MCF 10A (cell line): Measurements from ENCODE around the gene ZNF574. TPM values are rescaled to one million over a fixed set of nuclear protein-coding genes. Genes with fewer than 3 reads are reported as not detected.

Experiments used
- BruUV-seq: library from RNA; stranded (reverse); fragments of 400-500 nt; replicated peaks from 2 replicates; lab custom pipeline; 2021; lab: Mats Ljungman, UMichigan
- CTCF ChIA-PET: fragments of 300-600 bp; sonication (Branson Sonifier 250); formaldehyde crosslinking; extraction: SDS; loops from one replicate; lab custom pipeline; 2021; ENCODE audit warnings: antibody characterized with exemption, inconsistent platforms; lab: Yijun Ruan, JAX
- POLR2A ChIA-PET: fragments of 300-600, 350-650 bp; sonication (Branson Sonifier 250); formaldehyde crosslinking; extraction: SDS; loops from one replicate; lab custom pipeline; 2020; ENCODE audit warnings: antibody characterized with exemption, inconsistent platforms; lab: Yijun Ruan, JAX
- DNase-seq: peaks from one replicate; pipeline ENCODE4 v3.0.0-alpha.2; 2018; ENCODE audit not compliant: unreplicated experiment
- H3K27ac Mint-ChIP-seq: one replicate; pipeline ENCODE4 v1.8.0; 2022; ENCODE audit warnings: mild to moderate bottlenecking, low read depth, mixed read lengths; ENCODE audit not compliant: unreplicated experiment
- H3K27me3 Mint-ChIP-seq: one replicate; pipeline ENCODE4 v1.8.0; 2022; ENCODE audit warnings: mixed read lengths; ENCODE audit not compliant: insufficient read depth, unreplicated experiment
- H3K36me3 Mint-ChIP-seq: one replicate; pipeline ENCODE4 v1.8.0; 2022; ENCODE audit warnings: mild to moderate bottlenecking, moderate library complexity, mixed read lengths; ENCODE audit not compliant: insufficient read depth, unreplicated experiment
- H3K4me1 Mint-ChIP-seq: one replicate; pipeline ENCODE4 v1.8.0; 2022; ENCODE audit warnings: mixed read lengths; ENCODE audit not compliant: insufficient read depth, unreplicated experiment
- H3K4me3 Mint-ChIP-seq: one replicate; pipeline ENCODE4 v1.8.0; 2022; ENCODE audit warnings: mild to moderate bottlenecking, moderate library complexity, mixed read lengths; ENCODE audit not compliant: unreplicated experiment
- H3K9me3 Mint-ChIP-seq: one replicate; pipeline ENCODE4 v1.8.0; 2022; ENCODE audit warnings: mixed read lengths; ENCODE audit not compliant: unreplicated experiment
- CTCF ChIP-seq: fragments of 200-600 bp; IDR thresholded peaks from one replicate; pipeline ENCODE4 v1.8.0; 2022; ENCODE audit warnings: antibody characterized with exemption, mild to moderate bottlenecking; ENCODE audit not compliant: unreplicated experiment
- intact Hi-C: fragments of 100-400 bp; cut with micrococcal nuclease; formaldehyde crosslinking; loops from 2 replicates; pipeline ENCODE4 v1.14.1; 2022
- total RNA-seq: library from RNA; stranded (reverse); gene quantifications from 2 replicates; pipeline ENCODE4 v1.2.3, GENCODE V29; 2022

Gene ZNF574
- total RNA-seq, 1 experiment from 2014 or later = 12.2 TPM

GRCh38 chr19:42074513-42075363, 1.2 kb upstream of the ZNF574 start:
- peak overlapping the region; percentile 100 for H3K4me3 Mint-ChIP-seq
- H3K9me3 Mint-ChIP-seq = no peaks in the 10 kb centered on the region
- peak overlapping the region; percentile 100 for H3K27ac Mint-ChIP-seq
- peaks cover 43% of the 10 kb centered on the region for H3K36me3 Mint-ChIP-seq
- no peak for TF ChIP-seq CTCF
- no peak for DNase-seq
- ChIA-PET POLR2A (interaction anchor here (0.6 to 0.7 kb wide), 4 partner anchors 23 to 255 kb away, joined by 3 to 5 read pairs (median 3); no protein-coding TSS in a partner anchor), CTCF (no interaction called here)
- no peaks in the 10 kb centered on the region for H3K27me3 Mint-ChIP-seq
- H3K4me1 Mint-ChIP-seq = peaks cover 29% of the 10 kb centered on the region
- BruUV-seq = no TSS peak
- intact Hi-C loops = loop anchor here (1.0 kb wide), 1 partner anchor 23 kb away; no protein-coding TSS in a partner anchor

- ChIA-PET POLR2A (no interaction called here), CTCF (no interaction called here)
- Mint-ChIP-seq H3K9me3 (no peaks in the 10 kb centered on the region), H3K4me3 (peak overlapping the region; percentile 100), H3K27ac (peak overlapping the region; percentile 100), H3K4me1 (peaks cover 29% of the 10 kb centered on the region), H3K27me3 (no peaks in the 10 kb centered on the region), H3K36me3 (peaks cover 46% of the 10 kb centered on the region)
- TSS peak; percentile 87 for BruUV-seq
- intact Hi-C loops = loop anchor here (1.0 kb wide), 1 partner anchor 24 kb away; no protein-coding TSS in a partner anchor
- TF ChIP-seq CTCF = no peak
- peak; percentile 33 for DNase-seq
Observed at GRCh38 chr19:42075364-42075615, 676 bp upstream of the ZNF574 start.

GRCh38 chr19:42076380-42076944, 496 bp downstream of the ZNF574 start:
- DNase-seq = no peak
- H3K4me1 Mint-ChIP-seq = peaks cover 29% of the 10 kb centered on the region
- BruUV-seq = no TSS peak
- no peaks in the 10 kb centered on the region for H3K9me3 Mint-ChIP-seq
- H3K27me3 Mint-ChIP-seq = no peaks in the 10 kb centered on the region
- TF ChIP-seq CTCF = no peak
- peaks cover 47% of the 10 kb centered on the region for H3K36me3 Mint-ChIP-seq
- peak overlapping the region; percentile 100 for H3K4me3 Mint-ChIP-seq
- CTCF ChIA-PET = interaction anchor here (0.7 to 0.9 kb wide), 3 partner anchors 24 to 41 kb away, joined by 3 to 6 read pairs (median 3); no protein-coding TSS in a partner anchor
- intact Hi-C loops = no loop called here
- H3K27ac Mint-ChIP-seq = peak overlapping the region; percentile 100
- POLR2A ChIA-PET = interaction anchor here (0.6 to 2.2 kb wide), 18 partner anchors 9 to 812 kb away, joined by 3 to 32 read pairs (median 4); partner anchors contain the start of genes HNRNPUL1, RABAC1 and RPS19

GRCh38 chr19:42078058-42078457, 2.1 kb downstream of the ZNF574 start:
- Mint-ChIP-seq H3K9me3 (no peaks in the 10 kb centered on the region), H3K27ac (peak overlapping the region; percentile 100), H3K4me3 (peak overlapping the region; percentile 100), H3K4me1 (peaks cover 29% of the 10 kb centered on the region), H3K36me3 (peaks cover 56% of the 10 kb centered on the region), H3K27me3 (no peaks in the 10 kb centered on the region)
- TF ChIP-seq CTCF = no peak
- CTCF ChIA-PET = interaction anchor here (0.6 to 1.8 kb wide), 5 partner anchors 31 to 167 kb away, joined by 3 to 7 read pairs (median 3); no protein-coding TSS in a partner anchor
- POLR2A ChIA-PET = no interaction called here
- intact Hi-C loops = no loop called here
- DNase-seq = no peak
- no TSS peak for BruUV-seq
